GM12874 (cell line): ENCODE measurements around the gene MBD2.

Source experiments
- CTCF ChIP-seq: IDR thresholded peaks from 2 replicates; pipeline ENCODE4 v1.5.1; 2011; ENCODE audit warnings: low read depth, mild to moderate bottlenecking, control low read depth, low read length, moderate library complexity; ENCODE audit not compliant: insufficient read depth

The MBD2 gene

DNA sequence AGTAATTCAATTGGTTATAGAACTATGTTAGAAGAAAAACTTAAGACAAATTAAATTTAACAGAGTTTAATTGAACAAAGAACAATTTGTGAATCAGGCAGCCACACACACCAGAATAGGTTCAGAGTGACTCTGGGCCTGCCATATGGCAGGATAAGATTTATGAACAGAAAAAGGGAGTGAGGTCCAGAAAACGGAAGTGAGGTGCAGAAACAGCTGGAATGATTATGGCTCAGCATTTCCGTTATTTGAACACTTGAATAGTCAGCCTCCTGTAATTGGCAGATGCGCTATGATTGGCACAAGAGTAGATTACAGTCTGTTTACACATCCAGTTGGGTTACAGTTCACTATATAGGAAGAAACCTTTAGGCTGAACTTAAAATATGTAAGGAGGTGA is 99.0 kb downstream of the MBD2 start:
- TF ChIP-seq CTCF = no peak

- TF ChIP-seq CTCF = peak; percentile 76
These were observed 104.9 kb downstream of the MBD2 start for GRCh38 chr18:54119524-54120019.

DNA sequence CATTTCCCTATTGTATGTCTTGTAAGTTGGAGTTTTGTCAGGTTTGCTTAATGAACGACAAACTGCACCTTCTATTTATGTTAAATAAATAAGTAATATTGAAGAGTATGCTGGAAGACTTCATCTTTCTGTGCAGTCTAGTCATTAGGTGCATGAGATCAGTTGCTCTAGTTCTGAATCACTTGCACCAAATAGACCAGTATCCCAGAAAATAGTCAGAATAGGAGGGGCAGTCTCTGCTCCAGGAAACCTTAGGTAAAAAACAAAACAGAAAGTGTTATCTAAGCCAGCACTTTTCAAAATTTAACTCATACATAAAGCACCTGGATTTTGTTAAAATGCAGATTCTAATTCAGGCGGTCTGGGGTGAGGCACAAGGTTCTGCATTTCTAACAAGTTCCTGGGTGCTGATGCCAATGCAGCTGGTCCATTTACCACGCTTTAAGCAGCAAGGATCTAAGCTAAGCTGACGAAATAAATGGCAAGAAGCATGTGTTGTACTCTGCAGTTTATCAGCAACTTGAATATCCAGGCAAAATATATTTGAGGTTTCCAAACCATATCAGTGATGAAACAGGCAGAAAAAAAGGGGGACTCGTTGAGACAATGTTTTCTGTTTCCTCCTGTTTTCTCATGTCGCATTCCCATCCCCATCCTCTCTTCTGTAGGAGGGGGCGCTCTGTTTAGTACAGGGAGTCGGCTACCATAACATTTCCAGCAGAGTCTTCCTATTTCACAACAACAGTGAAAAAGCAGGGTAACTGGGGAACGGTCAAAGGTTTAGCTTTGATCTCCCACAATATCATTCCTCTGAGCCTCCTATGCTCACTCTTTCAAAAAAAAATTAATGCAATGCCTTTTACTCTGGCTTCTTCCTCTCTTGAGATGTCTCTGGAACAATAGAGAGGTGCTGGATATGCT is 106.4 kb downstream of the MBD2 start:
- TF ChIP-seq CTCF = no peak

- no peak for TF ChIP-seq CTCF
These were observed 107.8 kb downstream of the MBD2 start for GRCh38 chr18:54116541-54117257.

DNA sequence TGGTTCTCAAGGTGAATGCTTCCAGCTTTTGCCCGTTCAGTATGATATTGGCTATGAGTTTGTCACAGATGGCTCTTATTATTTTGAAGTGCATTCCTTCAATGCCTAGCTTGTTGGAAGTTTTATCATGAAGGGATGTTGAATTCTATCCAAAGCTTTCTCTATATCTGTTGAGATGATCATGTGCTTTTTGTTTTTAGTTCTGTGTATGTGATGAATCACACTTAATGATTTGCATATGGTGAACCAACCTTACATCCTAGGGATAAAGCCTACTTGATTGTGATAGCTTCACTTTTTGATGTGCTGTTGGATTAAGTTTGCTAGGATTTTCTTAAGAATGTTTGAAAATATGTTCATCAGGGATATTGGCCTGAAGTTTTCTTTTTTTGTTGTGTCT is 112.1 kb downstream of the MBD2 start:
- no peak for TF ChIP-seq CTCF

DNA sequence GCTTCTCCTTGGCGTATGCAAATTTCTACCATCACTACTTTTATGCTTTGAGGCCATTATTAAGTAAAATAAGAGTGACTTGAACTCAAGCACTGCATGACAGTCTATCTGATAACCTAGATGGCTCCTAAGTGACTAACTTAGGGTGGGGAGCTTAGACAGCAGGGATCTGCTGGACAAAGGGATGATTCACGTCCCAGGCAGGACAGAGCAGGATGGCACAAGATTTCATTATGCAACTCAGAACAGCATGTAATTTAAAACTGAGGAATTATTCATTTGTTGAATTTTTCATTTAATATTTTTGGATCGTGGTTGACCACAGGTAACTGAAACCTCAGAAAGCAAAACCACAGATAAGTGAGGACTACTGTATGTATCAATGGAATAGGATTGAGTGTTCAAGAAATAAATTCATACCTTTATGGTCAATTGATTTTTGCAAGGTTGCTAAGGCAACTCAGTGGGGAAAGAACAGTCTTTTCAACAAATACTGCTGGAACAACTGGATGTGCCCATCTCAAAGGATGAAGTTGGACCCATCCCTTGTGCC is 115.3 kb downstream of the MBD2 start:
- no peak for TF ChIP-seq CTCF

DNA sequence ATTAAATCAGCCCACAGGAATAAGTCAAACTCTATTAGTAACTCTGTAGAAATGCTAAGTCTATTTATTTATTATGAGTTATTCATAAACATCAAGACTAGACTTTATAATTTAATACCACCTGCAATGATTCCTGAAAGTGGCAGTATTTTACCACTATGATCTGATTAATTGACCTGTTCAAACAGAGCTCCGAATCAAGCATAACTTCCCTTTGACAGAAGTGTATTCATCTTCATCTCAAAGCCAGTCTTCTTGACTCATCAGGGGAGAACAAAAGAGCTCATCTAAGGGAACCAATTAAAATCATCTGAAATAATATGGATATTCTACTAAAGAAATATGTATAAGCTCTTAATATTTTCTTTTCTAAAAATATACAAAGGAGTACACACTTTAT is 122.3 kb downstream of the MBD2 start:
- TF ChIP-seq CTCF = no peak
